ENCODE measurements around the gene OSM.

The OSM gene

GRCh38 chr22:30297276-30297990 lies 30.8 kb upstream of the OSM start:
- DNase-seq: no peak

GRCh38 chr22:30296833-30297232 lies 30.2 kb upstream of the OSM start:
- no peak for DNase-seq

- no peak for DNase-seq
Measured at GRCh38 chr22:30296324-30296723, 29.7 kb upstream of the OSM start.

- no peak for DNase-seq
Measured at GRCh38 chr22:30295576-30295975, 28.9 kb upstream of the OSM start.

- DNase-seq: no peak
Measured at GRCh38 chr22:30294830-30295229, 28.2 kb upstream of the OSM start.

- no peak for DNase-seq
Measured at GRCh38 chr22:30294066-30294465, 27.4 kb upstream of the OSM start.

- DNase-seq: no peak
Measured at GRCh38 chr22:30293026-30293425, 26.4 kb upstream of the OSM start.

GRCh38 chr22:30292069-30292970 lies 25.7 kb upstream of the OSM start:
- no peak for DNase-seq

GRCh38 chr22:30291058-30291892 lies 24.6 kb upstream of the OSM start:
- no peak for DNase-seq

- DNase-seq: no peak
Measured at GRCh38 chr22:30290342-30291057, 23.8 kb upstream of the OSM start.

- no peak for DNase-seq
Measured at GRCh38 chr22:30289980-30290313, 23.3 kb upstream of the OSM start.

GRCh38 chr22:30289141-30289979 lies 22.7 kb upstream of the OSM start, which contains the start of gene CASTOR1:
Gene CASTOR1, minus strand, starts transcription at chr22:30289505. Its CDS starts 8 bp downstream, at chr22:30289497.
- peak; percentile 95 for DNase-seq

GRCh38 chr22:30288419-30289140 lies 21.9 kb upstream of the OSM start:
- DNase-seq: no peak

GRCh38 chr22:30287648-30288418 lies 21.2 kb upstream of the OSM start:
- DNase-seq: peak; percentile 93

- DNase-seq: peak; percentile 92
Measured at GRCh38 chr22:30286813-30287647, 20.4 kb upstream of the OSM start.

- DNase-seq: no peak
Measured at GRCh38 chr22:30286331-30286730, 19.7 kb upstream of the OSM start.

GRCh38 chr22:30285846-30286200 lies 19.2 kb upstream of the OSM start:
- DNase-seq: no peak

- DNase-seq: no peak
Measured at GRCh38 chr22:30285176-30285845, 18.7 kb upstream of the OSM start.

GRCh38 chr22:30284666-30285065 lies 18.0 kb upstream of the OSM start:
- DNase-seq: no peak
